Measurements from ENCODE around the gene COX4I2.

DNA sequence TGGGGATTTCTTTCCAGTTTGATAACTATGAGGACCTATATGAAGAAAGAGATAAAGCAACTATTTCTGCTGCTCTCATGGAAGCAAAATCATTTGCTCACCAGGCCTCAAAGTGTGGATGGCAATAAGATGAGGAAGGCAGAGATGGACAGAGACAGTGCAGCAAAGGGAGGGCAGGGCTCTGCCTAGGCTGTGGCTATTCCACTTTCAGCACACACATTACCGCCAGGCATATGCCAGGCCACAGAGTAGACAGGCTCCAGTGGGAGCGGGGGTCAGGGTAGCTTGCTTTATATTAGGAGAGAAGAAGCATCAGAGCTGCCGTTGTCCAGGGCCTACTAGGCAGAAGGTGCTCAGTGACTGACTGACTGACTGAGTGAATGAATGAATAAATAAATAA lies 44.1 kb downstream of the COX4I2 start:
- TF ChIP-seq, protein P1, sequence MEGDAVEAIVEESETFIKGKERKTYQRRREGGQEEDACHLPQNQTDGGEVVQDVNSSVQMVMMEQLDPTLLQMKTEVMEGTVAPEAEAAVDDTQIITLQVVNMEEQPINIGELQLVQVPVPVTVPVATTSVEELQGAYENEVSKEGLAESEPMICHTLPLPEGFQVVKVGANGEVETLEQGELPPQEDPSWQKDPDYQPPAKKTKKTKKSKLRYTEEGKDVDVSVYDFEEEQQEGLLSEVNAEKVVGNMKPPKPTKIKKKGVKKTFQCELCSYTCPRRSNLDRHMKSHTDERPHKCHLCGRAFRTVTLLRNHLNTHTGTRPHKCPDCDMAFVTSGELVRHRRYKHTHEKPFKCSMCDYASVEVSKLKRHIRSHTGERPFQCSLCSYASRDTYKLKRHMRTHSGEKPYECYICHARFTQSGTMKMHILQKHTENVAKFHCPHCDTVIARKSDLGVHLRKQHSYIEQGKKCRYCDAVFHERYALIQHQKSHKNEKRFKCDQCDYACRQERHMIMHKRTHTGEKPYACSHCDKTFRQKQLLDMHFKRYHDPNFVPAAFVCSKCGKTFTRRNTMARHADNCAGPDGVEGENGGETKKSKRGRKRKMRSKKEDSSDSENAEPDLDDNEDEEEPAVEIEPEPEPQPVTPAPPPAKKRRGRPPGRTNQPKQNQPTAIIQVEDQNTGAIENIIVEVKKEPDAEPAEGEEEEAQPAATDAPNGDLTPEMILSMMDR (IDR thresholded peaks at IDR 0.05): no peak
- no peak for TF ChIP-seq POLR2A (IDR thresholded peaks at IDR 0.05)
